Left cardiac atrium (tissue), 4 donors: Measurements from ENCODE around the gene BAG2. TPM values are rescaled to one million over a fixed set of nuclear protein-coding genes. Genes with fewer than 3 reads are reported as not detected.
A peak's percentile ranks its signal among the peaks of the same experiment; 100 is the strongest.

Experiments
- ATAC-seq, 2 donors: fragments of 200-7000 bp; cut with Tn5 transposase; one replicate each; pipeline ENCODE4 v1.9.1; 2020; ENCODE audit warnings: mild to moderate bottlenecking in 2 of 2, moderate library complexity in 2 of 2
- DNase-seq: peaks from one replicate; pipeline ENCODE4 v3.0.0-alpha.2; 2020
- intact Hi-C, 2 donors: fragments of 100-400 bp; cut with DNase I; formaldehyde crosslinking; loops; one replicate each; pipeline versions ENCODE4 v1.14.1 to v1.15.1; 2022 to 2023
- long read RNA-seq: library from polyadenylated mRNA; unstranded; transcript quantifications from one replicate; pipeline ENCODE4 v2.0.0, GENCODE V29; 2021
- total RNA-seq, 2 donors: library from RNA; stranded (reverse); fragmentation: NEBNext Ultra II Directional; extraction: Animal tissue kit (Norgen Biotek cat#: 25700); gene quantifications; one replicate each; pipeline ENCODE4 v1.2.1, GENCODE V29; 2021
- donor health status: DM: no; HTN: yes; CAD: no.
- donor health status: DM: no; HTN: yes; CAD: no; lungs with severe emphysema.
- donor health status: DM: yes; HTN: yes; CAD: no.
- donor health status: Dilated cardiomyopathy.

BAG2 gene
- 10 to 100 TPM; 11.8 to 13.0 TPM for total RNA-seq
- long read RNA-seq, full-length matches to known transcripts = 63 of 67 reads
- long read RNA-seq, partial matches to known transcripts = 0 of 67 reads
- long read RNA-seq, other reads (novel, unspliced or antisense) = 4 of 67 reads

DNA sequence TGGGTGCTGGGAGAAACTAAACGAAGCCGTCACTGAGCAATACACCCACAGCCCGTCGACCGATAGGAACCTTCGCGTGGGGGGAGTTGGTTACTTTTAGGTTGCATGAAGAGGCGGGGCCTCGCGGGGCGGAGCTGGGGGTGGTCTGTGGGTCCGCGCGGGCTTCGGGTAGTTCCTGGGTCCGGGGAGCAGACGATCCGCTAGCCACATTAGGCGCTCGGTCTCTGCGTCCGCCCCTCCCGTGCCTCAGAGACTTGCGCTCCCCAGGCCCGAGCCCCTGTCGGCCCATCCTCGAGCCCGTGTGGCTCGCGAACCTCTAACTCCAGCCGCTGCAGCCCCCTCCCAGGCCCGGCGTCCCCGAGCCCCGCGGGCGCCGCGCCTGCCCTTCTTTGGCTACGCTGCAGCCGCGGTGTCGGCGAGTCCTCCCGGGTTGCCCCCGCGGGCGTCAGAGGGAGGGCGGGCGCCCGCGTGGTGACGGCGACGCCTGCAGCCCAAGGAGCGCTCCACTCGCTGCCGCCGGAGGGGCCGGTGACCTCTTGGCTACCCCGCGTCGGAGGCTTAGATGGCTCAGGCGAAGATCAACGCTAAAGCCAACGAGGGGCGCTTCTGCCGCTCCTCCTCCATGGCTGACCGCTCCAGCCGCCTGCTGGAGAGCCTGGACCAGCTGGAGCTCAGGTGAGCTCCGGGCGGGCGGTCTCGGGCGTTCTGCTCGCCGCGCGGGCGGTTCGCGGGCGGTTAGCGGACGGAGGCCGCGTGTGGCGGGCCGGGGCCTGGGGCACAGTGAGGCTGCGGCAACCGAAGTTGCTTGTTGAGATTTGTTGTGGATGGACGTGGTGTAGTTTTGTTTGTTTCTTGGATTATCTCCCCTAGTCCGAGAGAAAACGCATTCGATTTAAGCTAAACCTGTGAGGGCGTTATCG lies at the start of gene BAG2:
Gene BAG2, plus strand, starts transcription at position 191 of the 920 bp plus-strand sequence. Its CDS starts 372 bp downstream, at position 563.
- ATAC-seq = peak; percentile 96
- peak; percentile 89 for DNase-seq
- intact Hi-C loops = loop anchor here in 1 of 2 donors (5.0 kb wide), 1 partner anchor 145 kb away; the partner anchor contains the start of gene PRIM2

DNA sequence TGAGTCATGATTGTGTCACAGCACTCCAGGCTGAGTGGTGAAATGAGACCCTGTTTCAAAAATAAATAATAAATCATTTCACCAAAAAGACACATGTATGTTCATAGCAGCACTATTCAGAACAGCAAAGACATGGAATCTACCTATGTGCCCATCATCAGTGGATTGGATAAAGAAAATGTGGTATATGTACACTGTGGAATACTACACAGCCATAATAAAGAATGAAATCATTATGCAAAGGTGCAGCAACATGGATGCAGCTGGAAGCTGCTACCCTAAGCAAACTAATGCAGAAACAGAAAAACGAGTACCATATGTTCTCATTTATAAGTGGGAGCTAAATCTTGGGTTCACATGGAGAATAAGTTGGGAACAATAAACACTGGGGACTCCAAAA lies 49.0 kb upstream of the BAG2 start:
- DNase-seq (no peak), ATAC-seq (no peak)
- intact Hi-C loops = loop anchor here in 1 of 2 donors (10.0 kb wide), 1 partner anchor 102 kb away; the partner anchor contains the start of gene RAB23

DNA sequence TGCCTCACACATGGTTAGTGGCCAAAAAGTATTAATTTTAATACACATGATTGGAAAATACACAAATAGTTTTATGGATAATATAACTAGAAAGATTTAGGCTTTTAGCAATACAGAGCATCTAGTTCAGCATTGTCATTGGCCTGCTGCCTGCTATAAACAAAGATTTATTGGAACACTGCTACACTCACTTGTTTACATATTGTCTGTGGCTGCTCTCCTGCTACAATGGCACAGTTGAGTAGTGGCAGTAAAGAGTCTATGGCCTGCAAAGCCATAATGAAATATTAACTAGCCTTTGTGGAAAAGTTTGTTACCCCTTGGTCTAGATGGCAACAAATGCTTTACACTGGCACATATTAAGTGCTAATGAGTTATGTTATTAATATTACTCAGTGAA lies 44.4 kb upstream of the BAG2 start:
- intact Hi-C loops = loop anchor here in 1 of 2 donors (10.0 kb wide), 1 partner anchor 97 kb away; the partner anchor contains the start of gene RAB23
- DNase-seq = no peak
- ATAC-seq = no peak

DNA sequence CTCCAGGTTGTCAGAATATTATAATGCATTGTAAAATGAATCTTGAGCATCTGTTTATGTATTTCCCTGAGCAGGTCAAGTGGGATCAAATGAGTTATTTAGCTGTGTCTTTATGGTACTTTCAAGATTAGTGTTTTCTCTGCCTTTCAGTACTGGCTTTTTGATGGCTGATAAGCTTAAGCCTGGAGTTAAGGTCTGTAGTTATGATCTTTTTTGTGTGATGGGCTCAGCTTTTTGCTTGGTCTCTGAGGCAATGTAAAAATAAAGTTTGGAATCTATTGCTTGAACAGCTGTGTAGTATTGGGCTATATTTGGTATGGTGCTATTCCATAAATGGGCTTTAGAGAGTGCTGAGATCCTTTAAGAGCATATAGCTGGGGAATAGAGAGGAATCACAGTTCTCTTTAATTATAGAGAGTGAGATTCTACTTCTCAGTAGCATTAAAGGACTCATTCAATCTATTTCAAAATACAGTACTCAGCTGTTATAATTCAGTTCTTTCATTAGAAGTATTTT lies 41.4 kb upstream of the BAG2 start:
- ATAC-seq (peak in 1 of 2 donors; percentile 44), DNase-seq (no peak)
- intact Hi-C loops = no loop called here

DNA sequence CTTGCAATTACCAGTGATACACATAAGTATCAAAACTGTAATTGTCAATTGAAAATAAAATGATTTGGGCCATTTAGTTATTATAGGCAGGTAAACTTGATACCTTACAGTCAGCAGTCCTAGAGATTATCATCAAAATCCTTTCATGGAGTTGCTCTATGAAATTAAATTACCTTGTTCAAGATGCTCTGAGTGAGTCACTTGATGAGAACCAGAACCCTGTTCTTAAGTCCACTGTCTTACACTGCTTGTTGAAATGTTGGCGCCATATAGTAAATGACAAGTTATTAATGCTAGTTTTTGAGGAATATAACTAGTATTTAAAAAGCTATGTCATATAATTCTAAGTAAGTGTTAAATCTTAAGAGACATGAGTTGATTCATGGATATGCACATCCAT lies 37.2 kb upstream of the BAG2 start:
- ATAC-seq (no peak), DNase-seq (no peak)
- intact Hi-C loops = no loop called here

DNA sequence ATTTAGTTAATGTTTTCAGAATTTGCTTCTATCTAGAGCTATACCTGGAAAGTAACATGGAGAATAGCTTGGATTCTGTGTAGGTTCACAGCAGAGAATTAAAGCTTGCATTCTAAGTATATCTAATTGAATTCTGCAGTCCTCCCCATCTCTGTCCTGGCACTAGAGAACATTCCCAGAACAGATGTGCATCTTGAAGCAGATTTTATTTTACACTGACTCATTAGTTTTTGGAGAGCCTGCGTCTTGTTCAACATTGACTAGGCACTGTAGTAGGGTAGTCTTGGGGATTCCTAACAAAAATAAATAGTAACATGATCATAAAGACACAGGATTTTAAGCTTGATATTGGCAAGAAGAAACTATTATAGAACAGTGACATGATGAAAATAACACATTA lies 36.2 kb upstream of the BAG2 start:
- ATAC-seq = no peak
- intact Hi-C loops = no loop called here

DNA sequence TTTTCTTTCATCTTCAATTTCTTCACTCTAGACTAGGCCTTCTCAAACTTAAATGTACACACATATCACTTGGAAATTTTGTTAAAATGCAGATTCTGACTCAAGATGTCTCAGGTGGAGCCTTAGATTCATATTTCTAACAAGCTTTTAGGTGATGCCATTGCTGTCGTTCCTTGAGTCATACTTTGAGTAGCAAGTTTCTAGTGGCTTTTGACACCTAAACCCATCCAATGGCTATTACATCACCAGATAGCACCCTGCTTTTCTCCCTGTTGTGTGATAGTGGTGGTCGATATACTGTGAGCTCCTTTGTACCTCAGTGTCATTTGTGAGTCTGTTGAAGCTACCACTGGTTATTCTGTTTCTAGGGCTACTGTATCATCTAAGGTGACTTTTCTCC lies 34.8 kb upstream of the BAG2 start:
- ATAC-seq = no peak
- intact Hi-C loops = no loop called here
- no peak for DNase-seq

More for the DNA sequence above, 36.2 kb upstream of the BAG2 start:
- DNase-seq = no peak

DNA sequence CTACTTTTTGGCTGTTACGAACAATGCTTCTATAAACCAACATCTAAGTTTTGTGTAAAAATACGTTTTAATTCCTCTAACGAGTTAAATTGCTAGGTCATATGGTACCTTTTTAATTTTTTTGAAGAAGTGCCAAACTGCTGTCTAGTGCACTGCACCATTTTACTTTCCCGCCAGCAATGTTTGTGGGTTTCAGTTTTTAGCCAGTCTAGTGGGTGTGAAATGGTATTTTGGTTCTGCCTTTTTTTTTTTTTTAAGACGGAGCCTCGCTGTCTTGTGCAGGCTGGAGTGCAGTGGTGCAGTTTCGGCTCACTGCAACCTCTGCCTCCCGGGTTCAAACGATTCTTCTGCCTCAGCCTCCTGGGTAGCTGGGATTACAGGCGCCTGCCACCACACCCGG lies 34.1 kb upstream of the BAG2 start:
- ATAC-seq = no peak
- intact Hi-C loops = no loop called here
- DNase-seq = no peak

DNA sequence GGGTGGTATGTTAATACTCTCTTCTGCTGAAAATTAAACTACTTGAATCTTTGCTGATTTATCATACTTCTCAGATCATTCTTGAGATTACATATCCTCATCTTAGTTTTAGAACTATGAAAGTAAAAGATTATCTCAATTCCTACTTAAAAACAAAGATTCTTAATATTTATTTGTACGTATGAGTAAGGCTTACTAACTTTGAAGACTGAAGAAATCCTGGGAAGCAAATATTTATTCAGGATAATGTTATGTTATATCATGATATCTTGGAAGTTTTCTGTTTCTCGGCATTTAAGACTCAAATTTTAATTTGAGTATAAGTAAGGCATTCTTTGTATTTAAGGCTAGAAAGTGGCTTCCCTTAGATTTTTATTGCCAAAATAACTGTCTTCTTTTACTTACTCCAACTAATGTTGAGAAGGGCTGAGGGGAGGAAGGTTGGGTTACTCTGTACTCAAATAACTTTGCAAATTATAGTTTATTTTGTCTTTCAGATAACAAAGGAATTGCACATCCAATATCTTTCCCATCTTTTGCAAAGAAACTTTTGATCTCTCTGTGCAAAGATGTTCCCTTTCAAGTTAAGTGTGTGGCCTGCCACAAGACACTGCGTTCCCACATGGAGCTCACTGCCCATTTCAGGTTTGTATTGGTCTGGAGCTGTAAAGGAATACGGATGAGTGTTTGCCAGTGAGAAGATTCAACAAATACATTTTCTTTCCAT lies 30.5 kb upstream of the BAG2 start:
- intact Hi-C loops = no loop called here
- DNase-seq (no peak), ATAC-seq (no peak)

DNA sequence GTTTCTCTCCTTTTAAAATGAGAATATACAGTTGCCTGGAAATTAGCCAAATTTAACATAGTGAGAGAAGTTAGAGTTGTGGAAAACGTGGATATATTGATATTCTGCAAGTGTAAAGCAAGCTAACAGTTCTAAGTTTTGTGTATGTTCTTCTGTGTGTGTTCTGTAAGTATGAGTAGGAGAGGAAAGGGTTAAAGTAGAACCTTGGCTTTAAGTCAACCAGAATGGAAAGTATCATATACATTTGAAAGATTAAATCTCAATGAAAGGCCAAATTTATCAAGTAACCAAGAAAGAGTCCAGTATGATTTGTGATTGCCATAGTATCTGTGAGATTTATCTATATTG lies 30.0 kb upstream of the BAG2 start:
- no peak for DNase-seq
- ATAC-seq = no peak
- intact Hi-C loops = no loop called here

DNA sequence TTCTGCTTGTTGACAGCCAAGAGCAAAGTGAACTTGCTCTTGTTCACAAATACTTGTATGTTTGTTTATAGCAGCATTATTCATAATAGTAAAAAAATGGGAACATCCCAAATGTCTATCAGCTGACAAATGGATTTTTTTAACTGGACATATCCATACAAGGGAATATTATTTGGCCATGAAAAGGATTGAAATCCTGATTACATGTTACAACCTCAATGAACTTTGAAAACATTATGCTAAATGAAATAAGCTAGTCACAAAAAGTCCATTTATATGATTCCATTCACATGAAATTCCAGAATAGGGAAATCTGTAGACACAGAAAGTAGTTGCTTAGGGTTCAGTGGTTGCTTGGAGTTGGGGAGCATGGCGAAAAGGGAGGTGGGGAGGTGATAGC lies 28.4 kb upstream of the BAG2 start:
- no peak for DNase-seq
- ATAC-seq = no peak
- intact Hi-C loops = no loop called here

DNA sequence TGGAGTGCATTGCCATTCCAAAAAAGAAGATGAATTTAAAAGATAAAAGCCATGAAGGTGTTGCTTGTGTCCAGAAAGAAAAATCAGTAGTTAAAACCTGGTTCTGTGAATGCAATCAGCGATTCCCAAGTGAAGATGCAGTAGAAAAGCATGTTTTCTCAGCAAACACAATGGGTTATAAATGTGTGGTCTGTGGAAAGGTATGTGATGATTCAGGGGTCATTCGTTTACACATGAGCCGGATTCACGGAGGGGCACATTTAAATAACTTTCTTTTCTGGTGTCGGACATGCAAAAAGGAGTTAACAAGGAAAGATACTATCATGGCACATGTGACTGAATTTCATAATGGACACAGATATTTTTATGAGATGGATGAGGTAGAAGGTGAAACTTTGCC lies 24.7 kb upstream of the BAG2 start:
- ATAC-seq (no peak), DNase-seq (no peak)
- intact Hi-C loops = no loop called here

DNA sequence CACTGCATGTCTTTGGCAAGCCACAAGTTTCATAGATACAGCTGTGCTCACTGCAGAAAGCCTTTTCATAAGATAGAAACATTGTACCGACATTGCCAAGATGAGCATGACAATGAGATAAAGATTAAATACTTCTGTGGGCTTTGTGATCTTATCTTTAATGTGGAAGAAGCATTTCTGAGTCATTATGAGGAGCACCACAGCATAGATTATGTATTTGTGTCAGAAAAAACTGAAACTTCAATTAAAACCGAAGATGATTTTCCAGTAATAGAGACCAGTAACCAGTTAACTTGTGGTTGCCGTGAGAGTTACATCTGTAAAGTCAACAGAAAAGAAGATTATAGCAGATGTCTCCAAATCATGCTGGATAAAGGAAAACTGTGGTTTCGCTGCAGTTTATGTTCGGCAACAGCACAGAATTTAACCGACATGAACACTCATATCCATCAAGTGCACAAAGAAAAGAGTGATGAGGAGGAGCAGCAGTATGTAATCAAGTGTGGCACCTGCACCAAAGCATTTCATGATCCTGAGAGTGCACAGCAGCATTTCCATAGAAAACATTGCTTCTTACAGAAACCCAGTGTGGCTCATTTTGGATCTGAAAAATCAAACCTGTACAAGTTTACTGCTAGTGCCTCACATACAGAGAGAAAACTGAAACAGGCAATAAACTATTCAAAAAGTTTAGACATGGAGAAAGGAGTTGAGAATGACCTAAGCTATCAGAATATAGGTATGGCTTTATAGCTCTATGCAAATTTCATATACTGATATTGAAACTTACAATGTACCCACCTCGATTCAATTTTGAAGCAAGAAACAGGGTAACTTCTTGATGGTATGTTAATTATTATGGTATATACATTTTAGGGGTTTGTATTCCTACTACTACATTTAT lies 23.9 kb upstream of the BAG2 start:
- no peak for DNase-seq
- intact Hi-C loops = no loop called here
- ATAC-seq = no peak

DNA sequence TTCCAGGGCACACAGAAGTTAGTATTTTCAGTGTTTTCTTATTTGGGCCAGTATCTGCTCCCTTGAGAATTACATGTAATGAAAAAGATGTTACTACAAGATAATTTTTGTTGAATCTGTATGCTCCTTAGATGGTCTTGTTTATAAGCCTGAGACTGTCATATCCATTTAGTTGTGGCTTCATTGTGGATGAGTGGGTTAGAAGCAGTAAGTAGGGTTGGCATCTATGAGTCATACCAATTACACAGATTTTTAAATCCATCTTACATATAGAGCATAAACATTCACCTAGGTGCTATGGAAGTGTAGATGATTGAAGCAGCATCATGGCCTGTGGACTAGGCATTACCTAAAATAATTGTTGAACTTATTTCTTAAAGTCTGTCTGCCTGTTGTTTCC lies 13.5 kb upstream of the BAG2 start:
- ATAC-seq = no peak
- intact Hi-C loops = no loop called here
- no peak for DNase-seq

DNA sequence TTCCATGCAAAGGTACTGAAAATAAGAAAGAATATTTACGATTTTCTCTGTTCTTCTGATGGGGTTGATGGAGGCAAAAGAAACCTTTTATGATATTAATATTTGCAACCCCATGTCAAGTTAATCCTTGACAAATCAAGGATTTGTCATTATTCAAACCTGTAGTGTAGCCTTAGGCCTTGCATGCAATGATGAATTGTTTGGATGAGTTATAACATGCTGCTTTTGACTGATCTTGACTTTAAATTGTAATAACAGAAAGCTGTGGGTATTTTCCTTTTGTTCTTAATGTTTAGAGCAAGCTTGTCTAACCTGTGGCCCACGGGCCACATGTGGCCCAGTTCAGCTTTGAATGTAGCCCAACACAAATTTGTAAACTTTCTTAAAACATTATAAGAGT lies 13.0 kb upstream of the BAG2 start:
- DNase-seq (no peak), ATAC-seq (no peak)
- intact Hi-C loops = no loop called here

DNA sequence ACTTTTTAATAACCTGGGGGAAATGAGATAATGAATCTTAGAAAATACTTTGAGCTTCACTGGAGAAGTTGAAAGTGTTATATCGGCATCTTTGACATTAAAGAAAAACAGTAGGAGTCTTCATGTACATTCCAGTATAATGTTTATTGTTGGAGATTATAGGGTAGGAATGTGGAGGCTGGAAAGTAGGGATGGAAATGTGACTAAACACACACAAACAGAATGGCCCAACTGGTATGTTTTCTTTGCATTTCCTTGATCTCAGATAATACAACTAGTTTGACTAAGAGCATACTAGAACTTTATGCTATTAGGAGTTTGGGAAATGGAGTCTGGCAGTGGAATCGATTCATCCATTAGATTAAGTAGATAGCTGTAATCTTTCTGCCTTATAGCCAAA lies 10.1 kb upstream of the BAG2 start:
- no peak for ATAC-seq
- no peak for DNase-seq
- intact Hi-C loops = no loop called here

DNA sequence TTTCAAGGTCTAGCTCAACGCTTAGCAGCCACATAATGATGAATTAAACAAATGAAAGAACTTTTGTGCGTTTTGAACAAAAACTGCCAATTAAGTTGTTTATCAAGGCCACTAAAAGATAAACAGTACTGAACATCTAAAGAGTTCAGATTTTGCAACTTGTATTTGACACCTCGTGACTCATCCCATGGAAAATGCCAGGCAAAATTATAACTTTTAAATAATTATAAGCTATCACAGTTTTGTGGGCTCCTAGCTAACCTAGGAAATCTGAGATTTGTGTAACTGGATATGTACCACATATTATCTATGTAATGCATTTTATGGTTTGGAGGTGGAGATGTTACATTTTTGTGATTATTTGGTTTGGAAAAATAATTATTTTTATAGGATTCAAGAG lies 9.6 kb upstream of the BAG2 start:
- ATAC-seq (no peak), DNase-seq (no peak)
- intact Hi-C loops = no loop called here

DNA sequence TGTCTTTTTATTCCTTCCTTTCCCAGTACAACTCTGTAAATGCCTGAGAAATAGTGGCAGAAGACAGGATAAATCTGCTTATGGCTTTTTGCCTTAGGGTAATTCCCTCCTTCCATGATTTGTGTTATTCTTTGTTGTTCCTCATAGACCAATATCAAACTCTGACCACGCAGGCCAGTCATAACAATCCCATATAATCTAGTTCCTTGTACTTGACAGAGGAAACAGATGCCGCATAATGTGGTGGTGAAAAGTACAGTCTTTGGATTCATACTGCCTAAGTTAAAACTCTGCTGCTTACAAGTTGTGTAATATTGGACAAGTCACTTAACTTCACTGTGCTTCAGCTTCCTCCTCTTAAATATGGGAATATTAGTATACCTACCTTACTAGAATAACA lies 8.2 kb upstream of the BAG2 start:
- ATAC-seq (no peak), DNase-seq (no peak)
- intact Hi-C loops = no loop called here

DNA sequence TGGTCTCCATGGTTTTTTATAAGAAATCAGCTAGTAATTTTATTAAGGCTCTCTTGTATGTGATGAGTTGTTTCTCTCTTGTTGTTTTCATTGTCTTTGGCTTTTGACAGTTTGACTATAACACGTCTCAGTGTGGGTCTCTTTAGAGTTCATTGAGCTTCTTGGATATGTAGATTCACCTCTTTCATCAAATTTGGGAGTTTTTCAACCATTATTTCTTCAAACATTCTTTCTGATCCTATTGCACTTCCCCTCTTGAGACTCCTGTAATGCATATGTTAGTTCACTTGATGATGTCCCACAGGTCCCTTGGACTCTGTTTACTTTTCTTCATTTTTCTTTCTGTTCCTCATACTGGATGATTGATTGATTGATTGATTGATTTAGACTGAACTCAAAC lies 7.0 kb upstream of the BAG2 start:
- DNase-seq (no peak), ATAC-seq (no peak)
- intact Hi-C loops = no loop called here
